ENCODE data around the gene FSTL4. TPM values are rescaled to one million over a fixed set of nuclear protein-coding genes. Genes with fewer than 3 reads are reported as not detected.

FSTL4 gene
- total and polyA plus RNA-seq, 12 donors: 0.01 to 0.42 (median 0.38) TPM; not detected in 6

- Histone ChIP-seq H3K27me3 (peaks cover 0 to 17% (median 4%) of the 10 kb centered on the region in 7 donors), H3K36me3 (no peaks in the 10 kb centered on the region), H3K9me3 (no peaks in the 10 kb centered on the region), H3K4me3 (no peak overlapping the region), H3K27ac (no peak overlapping the region), H3K4me1 (no peaks in the 10 kb centered on the region)
- intact Hi-C loops (cut with DNase I): no loop called here
- DNase-seq (no peak), ATAC-seq (no peak)
- WGBS, 2 donors: 87 to 88% methylated on average over 7 of the region's 7 CpGs
- TF ChIP-seq CTCF (IDR thresholded peaks at IDR 0.05): no peak
These were observed 100.6 kb downstream of the FSTL4 start for GRCh38 chr5:133511653-133512235.

GRCh38 chr5:133510634-133511262 is 101.6 kb downstream of the FSTL4 start:
- Histone ChIP-seq H3K9me3 (no peaks in the 10 kb centered on the region), H3K4me3 (no peak overlapping the region), H3K36me3 (no peaks in the 10 kb centered on the region), H3K27me3 (peaks cover 0 to 17% (median 4%) of the 10 kb centered on the region in 7 donors), H3K4me1 (no peaks in the 10 kb centered on the region), H3K27ac (no peak overlapping the region)
- no peak for TF ChIP-seq CTCF (IDR thresholded peaks at IDR 0.05)
- intact Hi-C loops (cut with DNase I): no loop called here
- 89 to 91% methylated on average over 11 of the region's 11 CpGs for WGBS, 2 donors
- ATAC-seq: no peak
- no peak for DNase-seq

GRCh38 chr5:133509742-133510079 is 102.6 kb downstream of the FSTL4 start:
- WGBS, 2 donors: 66 to 79% methylated on average over 4 of the region's 4 CpGs
- ATAC-seq (no peak), DNase-seq (no peak)
- Histone ChIP-seq H3K27ac (no peak overlapping the region), H3K9me3 (no peaks in the 10 kb centered on the region), H3K4me3 (no peak overlapping the region), H3K4me1 (no peaks in the 10 kb centered on the region), H3K36me3 (no peaks in the 10 kb centered on the region), H3K27me3 (peaks cover 0 to 17% (median 4%) of the 10 kb centered on the region in 7 donors)
- intact Hi-C loops (cut with DNase I): no loop called here
- no peak for TF ChIP-seq CTCF (IDR thresholded peaks at IDR 0.05)

- Histone ChIP-seq H3K9me3 (no peaks in the 10 kb centered on the region), H3K27me3 (peaks cover 0 to 17% (median 5%) of the 10 kb centered on the region in 7 donors)
- 80% methylated on average over 3 of the region's 3 CpGs for WGBS, 2 donors
These were observed 103.2 kb downstream of the FSTL4 start for GRCh38 chr5:133508845-133509741.

More at GRCh38 chr5:133508845-133509741, 103.2 kb downstream of the FSTL4 start:
- Histone ChIP-seq H3K4me3 (no peak overlapping the region), H3K36me3 (no peaks in the 10 kb centered on the region), H3K27ac (no peak overlapping the region), H3K4me1 (no peaks in the 10 kb centered on the region)
- DNase-seq (no peak), ATAC-seq (no peak)
- no peak for TF ChIP-seq CTCF (IDR thresholded peaks at IDR 0.05)
- intact Hi-C loops (cut with DNase I): no loop called here

All from heart right ventricle (tissue), 16 donors.